Endothelial cell (in vitro differentiated cells): ENCODE data around the gene HS2ST1. TPM values are rescaled to one million over a fixed set of nuclear protein-coding genes. Genes with fewer than 3 reads are reported as not detected.
"Not testable (repeated sequence)": the region's sequence is repeated elsewhere in the genome, so short reads cannot be mapped to it uniquely, and the experiment has no call there.

Source experiments
- DNase-seq: peaks from one replicate; pipeline ENCODE4 v3.0.0; 2021; ENCODE audit warnings: low spot score
- H3K27ac Mint-ChIP-seq: one replicate; pipeline ENCODE4 v1.8.0; 2021; ENCODE audit warnings: mixed read lengths, inconsistent platforms; ENCODE audit not compliant: unreplicated experiment
- H3K27me3 Mint-ChIP-seq: one replicate; pipeline ENCODE4 v1.8.0; 2021; ENCODE audit warnings: mild to moderate bottlenecking, moderate library complexity, mixed read lengths, inconsistent platforms; ENCODE audit not compliant: unreplicated experiment
- H3K36me3 Mint-ChIP-seq: one replicate; pipeline ENCODE4 v1.8.0; 2021; ENCODE audit warnings: mild to moderate bottlenecking, low read depth, mixed read lengths, inconsistent platforms; ENCODE audit not compliant: unreplicated experiment
- H3K4me1 Mint-ChIP-seq: one replicate; pipeline ENCODE4 v1.8.0; 2021; ENCODE audit warnings: mild to moderate bottlenecking, mixed read lengths, inconsistent platforms; ENCODE audit not compliant: unreplicated experiment
- H3K4me3 Mint-ChIP-seq: one replicate; pipeline ENCODE4 v1.8.0; 2021; ENCODE audit warnings: mild to moderate bottlenecking, mixed read lengths, inconsistent platforms; ENCODE audit not compliant: unreplicated experiment
- H3K9me3 Mint-ChIP-seq: one replicate; pipeline ENCODE4 v1.8.0; 2021; ENCODE audit warnings: mixed read lengths, inconsistent platforms; ENCODE audit not compliant: unreplicated experiment
- total RNA-seq: library from RNA; stranded (reverse); fragmentation: NEBNext Ultra II Directional; extraction: Animal tissue kit (Norgen Biotek cat#: 25700); gene quantifications from one replicate; pipeline ENCODE4 v1.2.1, GENCODE V29; 2021; ENCODE audit not compliant: unreplicated experiment
- TF ChIP-seq, protein P1 (sequence below): fragments of 200-600 bp; sonication (generic); IDR thresholded peaks from one replicate; pipeline ENCODE4 v1.5.0; 2021; ENCODE audit warnings: antibody characterized with exemption; ENCODE audit not compliant: unreplicated experiment

HS2ST1 gene
- total RNA-seq, 1 donor from 2014 or later = 22.1 TPM

DNA sequence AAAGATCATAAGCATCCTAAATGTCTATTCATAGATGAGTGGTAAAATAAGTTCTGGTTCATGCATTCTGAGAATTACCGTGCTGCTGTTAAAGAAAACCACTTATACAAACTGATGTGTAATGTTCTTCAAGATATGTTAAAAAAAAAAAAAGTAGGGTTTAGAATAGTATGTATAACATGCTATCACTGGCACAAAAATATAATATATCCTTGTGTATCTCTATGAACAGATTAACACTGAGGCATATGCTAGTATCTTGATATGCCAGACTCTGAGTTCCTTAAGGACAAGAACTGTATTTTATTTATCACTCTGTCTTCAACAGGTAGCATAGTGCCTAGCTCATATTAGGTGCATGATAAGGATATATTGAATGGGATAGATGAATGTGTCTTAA lies 108.9 kb downstream of the HS2ST1 start:
- H3K4me3 Mint-ChIP-seq = no peak overlapping the region
- no peak for DNase-seq
- H3K27me3 Mint-ChIP-seq = peaks cover 2% of the 10 kb centered on the region
- H3K4me1 Mint-ChIP-seq = peaks cover 3% of the 10 kb centered on the region
- TF ChIP-seq, protein P1, sequence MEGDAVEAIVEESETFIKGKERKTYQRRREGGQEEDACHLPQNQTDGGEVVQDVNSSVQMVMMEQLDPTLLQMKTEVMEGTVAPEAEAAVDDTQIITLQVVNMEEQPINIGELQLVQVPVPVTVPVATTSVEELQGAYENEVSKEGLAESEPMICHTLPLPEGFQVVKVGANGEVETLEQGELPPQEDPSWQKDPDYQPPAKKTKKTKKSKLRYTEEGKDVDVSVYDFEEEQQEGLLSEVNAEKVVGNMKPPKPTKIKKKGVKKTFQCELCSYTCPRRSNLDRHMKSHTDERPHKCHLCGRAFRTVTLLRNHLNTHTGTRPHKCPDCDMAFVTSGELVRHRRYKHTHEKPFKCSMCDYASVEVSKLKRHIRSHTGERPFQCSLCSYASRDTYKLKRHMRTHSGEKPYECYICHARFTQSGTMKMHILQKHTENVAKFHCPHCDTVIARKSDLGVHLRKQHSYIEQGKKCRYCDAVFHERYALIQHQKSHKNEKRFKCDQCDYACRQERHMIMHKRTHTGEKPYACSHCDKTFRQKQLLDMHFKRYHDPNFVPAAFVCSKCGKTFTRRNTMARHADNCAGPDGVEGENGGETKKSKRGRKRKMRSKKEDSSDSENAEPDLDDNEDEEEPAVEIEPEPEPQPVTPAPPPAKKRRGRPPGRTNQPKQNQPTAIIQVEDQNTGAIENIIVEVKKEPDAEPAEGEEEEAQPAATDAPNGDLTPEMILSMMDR = no peak
- no peaks in the 10 kb centered on the region for H3K9me3 Mint-ChIP-seq
- H3K27ac Mint-ChIP-seq = no peak overlapping the region
- H3K36me3 Mint-ChIP-seq = no peaks in the 10 kb centered on the region

DNA sequence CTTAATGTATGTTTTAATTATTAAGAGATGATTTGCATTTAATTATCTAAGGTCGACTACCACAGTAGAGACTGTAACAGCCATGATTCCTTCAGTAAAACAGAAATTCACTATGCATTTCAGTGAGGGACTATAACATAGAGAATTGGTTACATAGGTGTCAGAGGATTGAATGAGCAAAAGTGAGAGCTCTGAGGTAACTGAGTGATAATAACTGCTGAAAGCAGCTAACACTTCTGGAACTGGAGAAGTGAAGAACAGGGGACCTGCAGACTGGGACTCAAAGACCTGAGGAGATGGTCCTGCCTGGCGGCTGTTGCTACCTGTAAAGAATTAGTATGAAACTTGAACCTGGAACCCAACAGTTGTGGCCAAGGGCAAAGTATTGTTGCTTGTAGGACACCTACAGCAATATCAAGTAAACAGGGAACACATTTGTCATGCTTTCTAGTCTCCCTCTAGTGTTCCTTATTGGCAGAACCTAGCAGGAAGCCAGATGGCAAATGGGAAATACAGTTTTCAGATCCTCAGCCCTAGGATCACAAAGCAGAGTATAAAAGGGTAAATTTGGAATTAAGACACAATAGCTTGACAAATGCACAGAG lies 110.6 kb downstream of the HS2ST1 start:
- peaks cover 3% of the 10 kb centered on the region for H3K4me1 Mint-ChIP-seq
- H3K9me3 Mint-ChIP-seq = no peaks in the 10 kb centered on the region
- DNase-seq = peak; percentile 6
- peaks cover 2% of the 10 kb centered on the region for H3K27me3 Mint-ChIP-seq
- H3K27ac Mint-ChIP-seq = no peak overlapping the region
- TF ChIP-seq, protein P1 = no peak
- no peaks in the 10 kb centered on the region for H3K36me3 Mint-ChIP-seq
- H3K4me3 Mint-ChIP-seq = no peak overlapping the region

DNA sequence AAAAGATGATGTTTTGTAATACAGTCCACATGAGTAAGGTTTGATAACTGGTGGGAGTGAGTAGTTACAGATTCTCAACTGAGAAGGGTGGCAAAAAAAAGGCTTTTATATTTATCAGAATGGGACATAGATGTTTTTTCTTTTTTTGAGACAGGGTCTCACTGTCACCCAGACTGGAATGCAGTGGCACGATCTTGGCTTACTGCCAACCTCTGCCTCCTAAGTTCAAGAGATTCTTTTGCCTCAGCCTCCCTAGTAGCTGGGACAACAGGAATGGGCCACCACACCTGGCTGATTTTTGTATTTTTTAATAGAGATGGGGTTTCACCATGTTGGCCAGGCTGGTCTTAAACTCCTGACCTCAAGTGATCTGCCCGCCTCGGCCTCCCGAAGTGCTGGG lies 113.1 kb downstream of the HS2ST1 start:
- not testable (repeated sequence) for H3K27me3 Mint-ChIP-seq, H3K27ac Mint-ChIP-seq, H3K36me3 Mint-ChIP-seq, H3K9me3 Mint-ChIP-seq, DNase-seq, H3K4me1 Mint-ChIP-seq, H3K4me3 Mint-ChIP-seq

- no peaks in the 10 kb centered on the region for H3K27me3 Mint-ChIP-seq
- no peak for DNase-seq
- no peak overlapping the region for H3K4me3 Mint-ChIP-seq
- H3K4me1 Mint-ChIP-seq = peaks cover 3% of the 10 kb centered on the region
- no peaks in the 10 kb centered on the region for H3K9me3 Mint-ChIP-seq
- H3K36me3 Mint-ChIP-seq = no peaks in the 10 kb centered on the region
- H3K27ac Mint-ChIP-seq = no peak overlapping the region
- TF ChIP-seq, protein P1 = no peak
These were observed 114.1 kb downstream of the HS2ST1 start for GRCh38 chr1:87028576-87028975.

DNA sequence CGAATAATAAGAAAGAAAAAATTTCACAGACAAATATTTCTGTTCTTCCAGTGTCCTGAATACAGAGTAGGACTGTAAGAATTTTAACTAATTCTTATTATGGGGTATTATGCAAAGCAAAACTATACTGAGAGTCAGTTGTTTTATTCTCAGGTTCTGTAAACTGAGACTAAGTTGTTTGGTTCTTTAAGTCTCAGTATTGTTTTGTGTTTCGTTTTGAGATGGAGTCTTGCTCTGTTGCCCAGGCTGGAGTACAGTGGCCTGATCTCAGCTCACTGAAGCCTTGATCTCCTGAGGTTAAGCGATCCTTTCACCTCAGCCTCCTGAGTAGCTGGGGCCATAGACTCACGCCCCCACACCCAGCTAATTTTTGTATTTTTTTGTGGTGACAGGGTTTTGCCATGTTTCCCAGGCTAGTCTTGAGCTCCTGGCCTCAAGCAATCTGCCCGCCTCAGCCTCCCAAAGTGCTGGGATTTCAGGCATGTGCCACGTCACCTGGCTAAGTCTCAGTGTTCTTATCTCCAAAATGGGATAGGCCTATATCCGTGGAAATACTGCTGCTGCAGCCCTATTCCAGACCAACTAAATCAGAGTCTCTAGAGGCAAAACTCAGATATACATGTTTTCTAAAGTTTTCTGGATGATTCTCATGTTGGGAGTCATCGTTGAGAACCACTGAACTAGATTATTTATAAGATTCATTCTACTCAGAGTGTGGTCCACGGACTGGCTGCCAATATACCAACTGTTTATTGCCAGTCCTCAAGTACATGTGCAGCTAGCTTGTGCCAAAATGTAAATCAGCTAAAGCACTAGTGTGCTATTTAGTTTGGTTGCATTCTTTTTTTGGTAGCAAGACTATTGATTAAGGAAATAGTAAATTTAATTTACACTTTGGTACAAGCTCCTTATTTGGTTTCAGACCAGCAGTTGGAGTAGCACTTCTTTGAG lies 116.6 kb downstream of the HS2ST1 start:
- peaks cover 3% of the 10 kb centered on the region for H3K4me1 Mint-ChIP-seq
- H3K9me3 Mint-ChIP-seq = no peaks in the 10 kb centered on the region
- H3K27ac Mint-ChIP-seq = no peak overlapping the region
- DNase-seq = no peak
- H3K4me3 Mint-ChIP-seq = no peak overlapping the region
- H3K36me3 Mint-ChIP-seq = no peaks in the 10 kb centered on the region
- TF ChIP-seq, protein P1 = no peak
- H3K27me3 Mint-ChIP-seq = no peaks in the 10 kb centered on the region
